Measurements from ENCODE around the gene SLC29A4. TPM values are rescaled to one million over a fixed set of nuclear protein-coding genes. Genes with fewer than 3 reads are reported as not detected.
A peak's percentile ranks its signal among the peaks of the same experiment; 100 is the strongest.
"Not testable (repeated sequence)": the region's sequence is repeated elsewhere in the genome, so short reads cannot be mapped to it uniquely, and the experiment has no call there.

The SLC29A4 gene
- 12.5 and 15.1 TPM in 2 replicates for total RNA-seq (2014; rRNA removed; shearing (Covaris generic))

- DNase-seq (ENCODE audit: low spot score) = peak; percentile 31
- in situ Hi-C loops (cut with HindIII; ENCODE audit: low sequenced_read_pairs) = no loop called here
Observed at GRCh38 chr7:5282543-5283316, at the start of gene SLC29A4. TSS of gene SLC29A4 (plus strand) at chr7:5282943. CDS start at chr7:5287817, 4,874 bp downstream.

GRCh38 chr7:5234852-5235831 is 47.6 kb upstream of the SLC29A4 start:
- DNase-seq (ENCODE audit: low spot score) = no peak
- in situ Hi-C loops (cut with HindIII; ENCODE audit: low sequenced_read_pairs) = no loop called here

GRCh38 chr7:5237286-5237685 is 45.5 kb upstream of the SLC29A4 start:
- DNase-seq (ENCODE audit: low spot score) = peak; percentile 87

GRCh38 chr7:5238500-5238899 is 44.2 kb upstream of the SLC29A4 start:
- in situ Hi-C loops (cut with HindIII; ENCODE audit: low sequenced_read_pairs) = no loop called here
- no peak for DNase-seq (ENCODE audit: low spot score)

More at GRCh38 chr7:5237286-5237685, 45.5 kb upstream of the SLC29A4 start:
- in situ Hi-C loops (cut with HindIII; ENCODE audit: low sequenced_read_pairs) = no loop called here

- in situ Hi-C loops (cut with HindIII; ENCODE audit: low sequenced_read_pairs) = no loop called here
- no peak for DNase-seq (ENCODE audit: low spot score)
Observed at GRCh38 chr7:5243261-5243660, 39.5 kb upstream of the SLC29A4 start.

- peak; percentile 48 for DNase-seq (ENCODE audit: low spot score)
- in situ Hi-C loops (cut with HindIII; ENCODE audit: low sequenced_read_pairs) = no loop called here
Observed at GRCh38 chr7:5248201-5248885, 34.4 kb upstream of the SLC29A4 start.

- DNase-seq (ENCODE audit: low spot score); in situ Hi-C loops (cut with HindIII; ENCODE audit: low sequenced_read_pairs): not testable (repeated sequence)
Observed at GRCh38 chr7:5250787-5251186, 32.0 kb upstream of the SLC29A4 start.

- in situ Hi-C loops (cut with HindIII; ENCODE audit: low sequenced_read_pairs); DNase-seq (ENCODE audit: low spot score): not testable (repeated sequence)
Observed at GRCh38 chr7:5253529-5253928, 29.2 kb upstream of the SLC29A4 start.

- DNase-seq (ENCODE audit: low spot score); in situ Hi-C loops (cut with HindIII; ENCODE audit: low sequenced_read_pairs): not testable (repeated sequence)
Observed at GRCh38 chr7:5254371-5254770, 28.4 kb upstream of the SLC29A4 start.

GRCh38 chr7:5255832-5256231 is 26.9 kb upstream of the SLC29A4 start:
- no peak for DNase-seq (ENCODE audit: low spot score)
- in situ Hi-C loops (cut with HindIII; ENCODE audit: low sequenced_read_pairs) = no loop called here

GRCh38 chr7:5260530-5261068 is 22.1 kb upstream of the SLC29A4 start:
- in situ Hi-C loops (cut with HindIII; ENCODE audit: low sequenced_read_pairs); DNase-seq (ENCODE audit: low spot score): not testable (repeated sequence)

- DNase-seq (ENCODE audit: low spot score); in situ Hi-C loops (cut with HindIII; ENCODE audit: low sequenced_read_pairs): not testable (repeated sequence)
Observed at GRCh38 chr7:5263066-5263465, 19.7 kb upstream of the SLC29A4 start.

GRCh38 chr7:5265320-5266190 is 17.2 kb upstream of the SLC29A4 start:
- in situ Hi-C loops (cut with HindIII; ENCODE audit: low sequenced_read_pairs) = no loop called here
- no peak for DNase-seq (ENCODE audit: low spot score)

GRCh38 chr7:5266191-5267028 is 16.3 kb upstream of the SLC29A4 start:
- in situ Hi-C loops (cut with HindIII; ENCODE audit: low sequenced_read_pairs) = no loop called here
- no peak for DNase-seq (ENCODE audit: low spot score)

GRCh38 chr7:5267829-5268228 is 14.9 kb upstream of the SLC29A4 start:
- in situ Hi-C loops (cut with HindIII; ENCODE audit: low sequenced_read_pairs); DNase-seq (ENCODE audit: low spot score): not testable (repeated sequence)

- not testable (repeated sequence) for DNase-seq (ENCODE audit: low spot score)
Observed at GRCh38 chr7:5269992-5270657, 12.6 kb upstream of the SLC29A4 start.

GRCh38 chr7:5270788-5271187 is 12.0 kb upstream of the SLC29A4 start:
- in situ Hi-C loops (cut with HindIII; ENCODE audit: low sequenced_read_pairs) = no loop called here
- no peak for DNase-seq (ENCODE audit: low spot score)

More at GRCh38 chr7:5269992-5270657, 12.6 kb upstream of the SLC29A4 start:
- in situ Hi-C loops (cut with HindIII; ENCODE audit: low sequenced_read_pairs) = not testable (repeated sequence)
